ENCODE results near the gene LRIG2. TPM values are rescaled to one million over a fixed set of nuclear protein-coding genes. Genes with fewer than 3 reads are reported as not detected.
A peak's percentile ranks its signal among the peaks of the same experiment; 100 is the strongest.

LRIG2 gene
- total and polyA plus RNA-seq, 2 donors (not counting 3 experiments of a cell fraction or from before 2014, with no cell fraction given), result 8.4 to 20.1 TPM

DNA sequence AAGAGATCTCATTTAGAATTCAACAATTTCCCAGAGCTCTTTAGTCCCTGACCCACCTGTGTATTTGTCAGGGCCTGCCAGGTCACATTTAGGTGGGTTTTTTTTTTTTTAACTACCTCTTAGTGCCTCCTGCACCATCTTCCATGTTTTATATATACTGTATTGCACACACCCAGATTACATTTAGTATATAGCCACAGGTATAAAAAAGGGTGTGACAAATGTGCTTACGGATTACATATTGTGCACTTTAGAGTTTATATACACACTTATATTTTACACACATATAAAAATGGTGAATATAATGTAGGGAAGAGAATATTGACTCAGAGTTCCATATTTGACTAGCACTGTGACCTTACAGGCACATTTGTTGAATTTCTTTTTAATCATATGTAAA lies 17.4 kb upstream of the LRIG2 start:
- CTCF ChIA-PET, result interaction anchor here (7.1 kb wide), 1 partner anchor 18 kb away, joined by 81 read pairs; the partner anchor contains the start of gene LRIG2
- no peak overlapping the region for H3K4me3 ChIP-seq (replicated peaks in 1 of 3; ENCODE audit: insufficient read depth in 1 of 3, low read depth in 1 of 3, low read length in 3 of 3)
- dilution Hi-C loops (cut with MboI; ENCODE audit: extremely low pct_ligation_motif_present, low sequenced_read_pairs), result no loop called here
- DNase-seq (ENCODE audit: low read depth, low spot score), result no peak
- H4K20me1 ChIP-seq (replicated peaks; ENCODE audit: control insufficient read depth, extremely low read depth, insufficient read depth, low read length), result no peaks in the 10 kb centered on the region
- no peak overlapping the region for H2AFZ ChIP-seq (ENCODE audit: low read depth, low read length)
- no peak overlapping the region for H3K27ac ChIP-seq (ENCODE audit: insufficient read depth, low read depth, low read length)
- no peaks in the 10 kb centered on the region for H3K27me3 ChIP-seq (ENCODE audit: control insufficient read depth in 2 of 2, insufficient read depth in 2 of 2, low read length in 2 of 2)
- no peaks in the 10 kb centered on the region for H3K36me3 ChIP-seq (ENCODE audit: control insufficient read depth in 2 of 2, extremely low read depth in 1 of 2, insufficient read depth in 2 of 2, low read length in 2 of 2)
- peaks cover 20% of the 10 kb centered on the region for H3K4me1 ChIP-seq (ENCODE audit: control insufficient read depth, extremely low read depth, insufficient read depth, low read length)
- no peak overlapping the region for H3K9ac ChIP-seq (replicated peaks; ENCODE audit: extremely low read depth, insufficient read depth, low read length)
- no TSS peak for BruUV-seq (replicated peaks)
- no peak for FAIRE-seq
- POLR2A ChIA-PET, result no interaction called here
- H3K79me2 ChIP-seq (ENCODE audit: control insufficient read depth, insufficient read depth, low read length), result no peaks in the 10 kb centered on the region
- no peaks in the 10 kb centered on the region for H3K9me1 ChIP-seq (replicated peaks; ENCODE audit: control insufficient read depth, extremely low read depth, insufficient read depth, low read length)
- no peaks in the 10 kb centered on the region for H3K9me3 ChIP-seq (replicated peaks; ENCODE audit: control insufficient read depth, insufficient read depth, low read length)
- intact Hi-C loops (cut with micrococcal nuclease), result loop anchor here (5.0 kb wide), 1 partner anchor 98 kb away; the partner anchor contains the start of gene SLC16A1
- H3K4me2 ChIP-seq (ENCODE audit: insufficient read depth, low read length), result no peak overlapping the region
- TF ChIP-seq POLR2AphosphoS5 (IDR thresholded peaks at IDR 0.05; ENCODE audit: insufficient read depth, low read depth, low read length), result no peak
- TF ChIP-seq GATA2 (IDR thresholded peaks at IDR 0.05; ENCODE audit: insufficient read depth, insufficient read length, low read depth, low read length), result no peak
- TF ChIP-seq MAX (IDR thresholded peaks at IDR 0.05; ENCODE audit: insufficient read depth, insufficient read length), result no peak

GRCh38 chr1:113057006-113057405 lies 16.0 kb upstream of the LRIG2 start:
- dilution Hi-C loops (cut with MboI; ENCODE audit: extremely low pct_ligation_motif_present, low sequenced_read_pairs), result no loop called here
- intact Hi-C loops (cut with micrococcal nuclease), result loop anchor here (5.0 kb wide), 1 partner anchor 100 kb away; the partner anchor contains the start of gene SLC16A1
- Histone ChIP-seq H2AFZ (ENCODE audit: low read depth, low read length) (no peak overlapping the region), H3K79me2 (ENCODE audit: control insufficient read depth, insufficient read depth, low read length) (no peaks in the 10 kb centered on the region), H3K36me3 (ENCODE audit: control insufficient read depth in 2 of 2, extremely low read depth in 1 of 2, insufficient read depth in 2 of 2, low read length in 2 of 2) (no peaks in the 10 kb centered on the region), H3K9me1 (replicated peaks; ENCODE audit: control insufficient read depth, extremely low read depth, insufficient read depth, low read length) (no peaks in the 10 kb centered on the region), H3K9ac (replicated peaks; ENCODE audit: extremely low read depth, insufficient read depth, low read length) (no peak overlapping the region), H3K4me3 (replicated peaks in 1 of 3; ENCODE audit: insufficient read depth in 1 of 3, low read depth in 1 of 3, low read length in 3 of 3) (no peak overlapping the region), H3K4me1 (ENCODE audit: control insufficient read depth, extremely low read depth, insufficient read depth, low read length) (peaks cover 20% of the 10 kb centered on the region), H3K27me3 (ENCODE audit: control insufficient read depth in 2 of 2, insufficient read depth in 2 of 2, low read length in 2 of 2) (no peaks in the 10 kb centered on the region), H3K4me2 (ENCODE audit: insufficient read depth, low read length) (peak overlapping the region; percentile 21), H4K20me1 (replicated peaks; ENCODE audit: control insufficient read depth, extremely low read depth, insufficient read depth, low read length) (no peaks in the 10 kb centered on the region), H3K9me3 (replicated peaks; ENCODE audit: control insufficient read depth, insufficient read depth, low read length) (no peaks in the 10 kb centered on the region), H3K27ac (ENCODE audit: insufficient read depth, low read depth, low read length) (no peak overlapping the region)
- CTCF ChIA-PET, result interaction anchor here (0.7 to 7.1 kb wide), 6 partner anchors 14 to 253 kb away, joined by 3 to 81 read pairs (median 4); partner anchors contain the start of gene LRIG2
- no TSS peak for BruUV-seq (replicated peaks)
- TF ChIP-seq, protein P1, sequence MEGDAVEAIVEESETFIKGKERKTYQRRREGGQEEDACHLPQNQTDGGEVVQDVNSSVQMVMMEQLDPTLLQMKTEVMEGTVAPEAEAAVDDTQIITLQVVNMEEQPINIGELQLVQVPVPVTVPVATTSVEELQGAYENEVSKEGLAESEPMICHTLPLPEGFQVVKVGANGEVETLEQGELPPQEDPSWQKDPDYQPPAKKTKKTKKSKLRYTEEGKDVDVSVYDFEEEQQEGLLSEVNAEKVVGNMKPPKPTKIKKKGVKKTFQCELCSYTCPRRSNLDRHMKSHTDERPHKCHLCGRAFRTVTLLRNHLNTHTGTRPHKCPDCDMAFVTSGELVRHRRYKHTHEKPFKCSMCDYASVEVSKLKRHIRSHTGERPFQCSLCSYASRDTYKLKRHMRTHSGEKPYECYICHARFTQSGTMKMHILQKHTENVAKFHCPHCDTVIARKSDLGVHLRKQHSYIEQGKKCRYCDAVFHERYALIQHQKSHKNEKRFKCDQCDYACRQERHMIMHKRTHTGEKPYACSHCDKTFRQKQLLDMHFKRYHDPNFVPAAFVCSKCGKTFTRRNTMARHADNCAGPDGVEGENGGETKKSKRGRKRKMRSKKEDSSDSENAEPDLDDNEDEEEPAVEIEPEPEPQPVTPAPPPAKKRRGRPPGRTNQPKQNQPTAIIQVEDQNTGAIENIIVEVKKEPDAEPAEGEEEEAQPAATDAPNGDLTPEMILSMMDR (IDR thresholded peaks at IDR 0.05; ENCODE audit: extremely low read depth in 1 of 2, insufficient read depth in 1 of 2, low read depth in 1 of 2, low read length in 2 of 2), result no peak
- TF ChIP-seq JUN (IDR thresholded peaks at IDR 0.05; ENCODE audit: borderline replicate concordance, insufficient read depth, insufficient read length, low read depth) (no peak), POLR2AphosphoS5 (IDR thresholded peaks at IDR 0.05; ENCODE audit: insufficient read depth, low read depth, low read length) (no peak), MYC (IDR thresholded peaks at IDR 0.05; ENCODE audit: low read depth, low read length) (no peak), POLR2A (IDR thresholded peaks at IDR 0.05; ENCODE audit: low read depth, low read length) (no peak), EZH2 (IDR thresholded peaks at IDR 0.05; ENCODE audit: borderline replicate concordance, low read depth, low read length, severe bottlenecking) (no peak), MAX (IDR thresholded peaks at IDR 0.05; ENCODE audit: insufficient read depth, insufficient read length) (no peak), FOS (IDR thresholded peaks at IDR 0.05; ENCODE audit: borderline replicate concordance, insufficient read depth, low read length) (no peak), GATA2 (IDR thresholded peaks at IDR 0.05; ENCODE audit: insufficient read depth, insufficient read length, low read depth, low read length) (no peak)
- POLR2A ChIA-PET, result interaction anchor here (0.6 to 1.3 kb wide), 2 partner anchors 15 to 38 kb away, joined by 3 to 5 read pairs; no protein-coding TSS in a partner anchor
- peak; percentile 8 for FAIRE-seq
- peak; percentile 64 for DNase-seq (ENCODE audit: low read depth, low spot score)
